PC-9 (cell line): ENCODE results near the gene SEC62.

Experiments used
- CTCF ChIP-seq: fragments of 200-600 bp; sonication (generic); conservative IDR thresholded peaks from 2 replicates; pipeline ENCODE4 v1.6.1; 2017; ENCODE audit warnings: mixed run types, antibody characterized with exemption, mild to moderate bottlenecking, moderate library complexity
- EZH2 ChIP-seq: fragments of 200-600 bp; sonication (generic); IDR thresholded peaks from 2 replicates; pipeline ENCODE4 v1.8.0; 2017; ENCODE audit warnings: antibody characterized with exemption, low read depth

GRCh38 chr3:170046269-170047132 is 79.9 kb downstream of the SEC62 start:
- no peak for TF ChIP-seq CTCF
- TF ChIP-seq EZH2, result no peak
